Fibroblast of lung (primary cell): Measurements from ENCODE around the gene CTBP2. TPM values are rescaled to one million over a fixed set of nuclear protein-coding genes. Genes with fewer than 3 reads are reported as not detected.
A peak's percentile ranks its signal among the peaks of the same experiment; 100 is the strongest.

Source experiments
- DNase-seq, 2 donors: peaks; one replicate each; pipeline versions ENCODE4 v3.0.0 to v3.0.0-alpha.2; 2010; ENCODE audit warnings: low read depth in 2 of 2
- H2AFZ ChIP-seq: 2 replicates; pipeline ENCODE4 v1.5.1; 2012; ENCODE audit warnings: low read length, control low read depth, inconsistent platforms
- H3K27ac ChIP-seq: 2 replicates; pipeline ENCODE4 v1.5.1; 2011; ENCODE audit warnings: low read length, control low read depth; ENCODE audit not compliant: insufficient read depth
- H3K27me3 ChIP-seq: 2 replicates; pipeline ENCODE4 v1.5.1; 2011; ENCODE audit warnings: mild to moderate bottlenecking, low read length; ENCODE audit not compliant: control insufficient read depth, insufficient read depth
- H3K36me3 ChIP-seq: 2 replicates; pipeline ENCODE4 v1.5.1; 2011; ENCODE audit warnings: low read length; ENCODE audit not compliant: control insufficient read depth, insufficient read depth
- H3K4me1 ChIP-seq: 2 replicates; pipeline ENCODE4 v1.5.1; 2011; ENCODE audit warnings: low read length; ENCODE audit not compliant: control insufficient read depth, insufficient read depth; ENCODE audit errors: extremely low read depth
- H3K4me2 ChIP-seq: 2 replicates; pipeline ENCODE4 v1.5.1; 2011; ENCODE audit warnings: low read length, control low read depth; ENCODE audit not compliant: insufficient read depth; ENCODE audit errors: extremely low read depth
- H3K4me3 ChIP-seq, 4 experiments: fragments of 200-600 bp in 1 of 4; sonication (generic) in 1 of 4; replicated peaks in 1 of 4; 2 replicates each; pipeline ENCODE4 v1.5.1; 2011 to 2016; ENCODE audit warnings: low read length in 4 of 4, low read depth in 3 of 4, mild to moderate bottlenecking in 3 of 4, control low read depth in 2 of 4, inconsistent platforms in 1 of 4, mixed read lengths in 1 of 4; ENCODE audit not compliant: insufficient read depth in 1 of 4; ENCODE audit errors: control extremely low read depth in 1 of 4
- H3K79me2 ChIP-seq: 2 replicates; pipeline ENCODE4 v1.5.1; 2012; ENCODE audit warnings: mild to moderate bottlenecking, low read length, inconsistent platforms; ENCODE audit not compliant: control insufficient read depth, insufficient read depth
- H3K9ac ChIP-seq: 2 replicates; pipeline ENCODE4 v1.5.1; 2011; ENCODE audit warnings: mild to moderate bottlenecking, low read length, control low read depth; ENCODE audit not compliant: insufficient read depth
- H3K9me3 ChIP-seq: 2 replicates; pipeline ENCODE4 v1.5.1; 2012; ENCODE audit warnings: low read depth, low read length; ENCODE audit not compliant: control insufficient read depth, insufficient read depth
- H4K20me1 ChIP-seq: 2 replicates; pipeline ENCODE4 v1.5.1; 2011; ENCODE audit warnings: low read length; ENCODE audit not compliant: control insufficient read depth, insufficient read depth; ENCODE audit errors: extremely low read depth
- CTCF ChIP-seq, 2 donors: IDR thresholded peaks in 1 of 2; conservative IDR thresholded peaks in 1 of 2; 1 replicate in 1 of 2; 2 replicates in 1 of 2; pipeline ENCODE4 v1.5.1; 2011 to 2012; ENCODE audit warnings: low read length in 2 of 2, control low read depth in 1 of 2, inconsistent platforms in 1 of 2, low read depth in 1 of 2, mild to moderate bottlenecking in 1 of 2
- EZH2 ChIP-seq: IDR thresholded peaks from 2 replicates; pipeline ENCODE4 v1.5.1; 2012; ENCODE audit warnings: low read length, control low read depth, mild to moderate bottlenecking; ENCODE audit errors: missing control alignments
- polyA plus RNA-seq, 2 donors: library from polyadenylated mRNA; depleted of rRNA in 1 of 2; stranded (reverse) in 1 of 2; unstranded in 1 of 2; fragments of >200 nt; gene quantifications; 2 replicates each; pipeline ENCODE4 v1.2.1, GENCODE V29; 2011 to 2012; ENCODE audit warnings: missing spikeins in 1 of 2
- total RNA-seq: library from RNA; depleted of rRNA; stranded (reverse); fragments of >200 nt; gene quantifications from 2 replicates; pipeline ENCODE4 v1.2.1, GENCODE V29; 2014

CTBP2 gene
- total and polyA plus RNA-seq, 2 donors (not counting 1 experiment from before 2014, with no cell fraction given) = 72.1 to 73.3 TPM

GRCh38 chr10:125127110-125127509, 33.3 kb downstream of the CTBP2 start:
- Histone ChIP-seq H3K4me3 (no peak overlapping the region), H3K9me3 (no peaks in the 10 kb centered on the region), H3K4me2 (no peak overlapping the region), H3K9ac (no peak overlapping the region), H3K27me3 (no peaks in the 10 kb centered on the region), H3K4me1 (peaks cover 15% of the 10 kb centered on the region), H3K27ac (no peak overlapping the region), H4K20me1 (no peaks in the 10 kb centered on the region), H2AFZ (no peak overlapping the region), H3K36me3 (peaks cover 11% of the 10 kb centered on the region), H3K79me2 (peaks cover 90% of the 10 kb centered on the region)
- no peak for DNase-seq
- TF ChIP-seq CTCF (conservative IDR thresholded peaks at IDR 0.05 in 1 of 2, IDR thresholded peaks at IDR 0.05 in 1 of 2; ENCODE audit: low read depth in 1 of 2, low read length in 2 of 2) (no peak), EZH2 (no peak)

GRCh38 chr10:125125951-125126735, 34.2 kb downstream of the CTBP2 start:
- Histone ChIP-seq H3K79me2 (peaks cover 91% of the 10 kb centered on the region), H3K4me3 (no peak overlapping the region), H3K9ac (no peak overlapping the region), H3K27me3 (no peaks in the 10 kb centered on the region), H3K4me2 (no peak overlapping the region), H4K20me1 (no peaks in the 10 kb centered on the region), H3K9me3 (no peaks in the 10 kb centered on the region), H3K36me3 (peaks cover 8% of the 10 kb centered on the region), H3K4me1 (peaks cover 15% of the 10 kb centered on the region), H3K27ac (peak overlapping the region; percentile 30), H2AFZ (no peak overlapping the region)
- TF ChIP-seq CTCF (conservative IDR thresholded peaks at IDR 0.05 in 1 of 2, IDR thresholded peaks at IDR 0.05 in 1 of 2; ENCODE audit: low read depth in 1 of 2, low read length in 2 of 2) = no peak
- no peak for TF ChIP-seq EZH2
- no peak for DNase-seq

- H3K9ac ChIP-seq = no peak overlapping the region
- TF ChIP-seq CTCF (conservative IDR thresholded peaks at IDR 0.05 in 1 of 2, IDR thresholded peaks at IDR 0.05 in 1 of 2; ENCODE audit: low read depth in 1 of 2, low read length in 2 of 2) (no peak), EZH2 (no peak)
- peaks cover 91% of the 10 kb centered on the region for H3K79me2 ChIP-seq
- H3K4me2 ChIP-seq = no peak overlapping the region
- H4K20me1 ChIP-seq = no peaks in the 10 kb centered on the region
- H2AFZ ChIP-seq = no peak overlapping the region
- H3K27me3 ChIP-seq = no peaks in the 10 kb centered on the region
- H3K36me3 ChIP-seq = peaks cover 6% of the 10 kb centered on the region
- no peak overlapping the region for H3K4me3 ChIP-seq
- DNase-seq = peak; percentile 41 to 68
- peaks cover 19% of the 10 kb centered on the region for H3K4me1 ChIP-seq
- H3K9me3 ChIP-seq = no peaks in the 10 kb centered on the region
- peak overlapping the region; percentile 56 for H3K27ac ChIP-seq
Observed at GRCh38 chr10:125124907-125125306, 35.5 kb downstream of the CTBP2 start.
